HepG2 (cell line): ENCODE measurements around the gene MCRS1. TPM values are rescaled to one million over a fixed set of nuclear protein-coding genes. Genes with fewer than 3 reads are reported as not detected.

Experiments used
- BRD4 ChIP-seq: sonication (generic); formaldehyde crosslinking; IDR thresholded peaks from 2 replicates; pipeline ENCODE4 v1.4.0; 2020; ENCODE audit warnings: missing genetic modification reagents
- CEBPB ChIP-seq: IDR thresholded peaks from 2 replicates; pipeline ENCODE4 v1.6.1; 2011; ENCODE audit warnings: low read depth, low read length, improper control_type of control experiment, borderline replicate concordance
- FOXP1 ChIP-seq, 2 experiments: fragments of 450-650 bp in 1 of 2; IDR thresholded peaks; 2 replicates each; pipeline ENCODE4 v1.6.1; 2017 to 2018; ENCODE audit warnings: antibody characterized with exemption in 1 of 2
- ISX ChIP-seq: sonication (generic); formaldehyde crosslinking; conservative IDR thresholded peaks from 2 replicates; pipeline ENCODE4 v1.5.0; 2020; ENCODE audit warnings: missing genetic modification reagents
- JARID2 ChIP-seq: sonication (generic); formaldehyde crosslinking; IDR thresholded peaks from 2 replicates; pipeline ENCODE4 v1.8.1; 2023; ENCODE audit warnings: missing genetic modification reagents, inconsistent platforms; ENCODE audit not compliant: insufficient replicate concordance
- PHF21A ChIP-seq: sonication (generic); formaldehyde crosslinking; IDR thresholded peaks from 2 replicates; pipeline ENCODE4 v1.5.0; 2020; ENCODE audit warnings: mild to moderate bottlenecking, missing genetic modification reagents
- POLR2A ChIP-seq, 2 experiments: IDR thresholded peaks; 2 replicates each; pipeline ENCODE4 v1.6.1; 2011; ENCODE audit warnings: low read depth in 2 of 2, low read length in 2 of 2, mild to moderate bottlenecking in 1 of 2, moderate library complexity in 1 of 2; ENCODE audit not compliant: insufficient read depth in 1 of 2
- RXRA ChIP-seq: sonication (generic); formaldehyde crosslinking; IDR thresholded peaks from 2 replicates; pipeline ENCODE4 v1.5.1; 2020; ENCODE audit warnings: missing genetic modification reagents
- SKIL ChIP-seq: sonication (generic); formaldehyde crosslinking; IDR thresholded peaks from 2 replicates; pipeline ENCODE4 v1.8.0; 2022; ENCODE audit warnings: missing genetic modification reagents, mild to moderate bottlenecking, moderate library complexity, borderline replicate concordance
- XRCC5 ChIP-seq: fragments of 200-400 bp; formaldehyde crosslinking; optimal IDR thresholded peaks from 2 replicates; pipeline ENCODE3; 2017; ENCODE audit warnings: mild to moderate bottlenecking, low read length
- ZBTB46 ChIP-seq: sonication (generic); formaldehyde crosslinking; IDR thresholded peaks from 2 replicates; pipeline ENCODE4 v1.4.0; 2020; ENCODE audit warnings: mild to moderate bottlenecking, missing genetic modification reagents, borderline replicate concordance
- ZMYM3 ChIP-seq: sonication (generic); formaldehyde crosslinking; IDR thresholded peaks from 2 replicates; pipeline ENCODE4 v1.5.1; 2020; ENCODE audit warnings: mild to moderate bottlenecking, missing genetic modification reagents
- ZNF367 ChIP-seq: sonication (generic); formaldehyde crosslinking; IDR thresholded peaks from 2 replicates; pipeline ENCODE4 v1.4.0; 2020; ENCODE audit warnings: missing genetic modification reagents, borderline replicate concordance
- ZSCAN22 ChIP-seq: sonication (generic); formaldehyde crosslinking; IDR thresholded peaks from 2 replicates; pipeline ENCODE4 v1.4.0; 2020; ENCODE audit warnings: mild to moderate bottlenecking, missing genetic modification reagents
- polyA plus RNA-seq, 8 experiments: library from polyadenylated mRNA; depleted of rRNA in 3 of 8; stranded (reverse) in 7 of 8; unstranded in 1 of 8; fragments of >200 nt; fragmentation: Illumina TruSeq in 4 of 8; extraction: Trizol in 4 of 8; gene quantifications; 2 replicates each; pipeline versions ENCODE4 v1.2.1 to v1.2.3, GENCODE V29; 2011 to 2016; ENCODE audit warnings: low read depth in 4 of 8, missing spikeins in 1 of 8, mixed read lengths in 1 of 8; ENCODE audit not compliant: insufficient read depth in 1 of 8
- total RNA-seq, 5 experiments: library from RNA; depleted of rRNA; stranded (reverse); fragments of >200 nt; fragmentation: Illumina TruSeq; extraction: Trizol; gene quantifications; 2 replicates each; pipeline ENCODE4 v1.2.3, GENCODE V29; 2016; ENCODE audit warnings: low read depth in 1 of 5
- TF ChIP-seq, protein P1 (sequence below): sonication (generic); formaldehyde crosslinking; IDR thresholded peaks from 2 replicates; pipeline ENCODE4 v1.9.0; 2021; ENCODE audit warnings: missing genetic modification reagents, borderline replicate concordance
- TF ChIP-seq, protein P2 (sequence below): sonication (generic); formaldehyde crosslinking; IDR thresholded peaks from 2 replicates; pipeline ENCODE4 v1.4.0; 2020; ENCODE audit warnings: missing genetic modification reagents

Gene MCRS1
- total and polyA plus RNA-seq, 2 of the 13 experiments (the other 11 are each of a cell fraction or from before 2014, with no cell fraction given) = 51.0 to 66.3 TPM

DNA sequence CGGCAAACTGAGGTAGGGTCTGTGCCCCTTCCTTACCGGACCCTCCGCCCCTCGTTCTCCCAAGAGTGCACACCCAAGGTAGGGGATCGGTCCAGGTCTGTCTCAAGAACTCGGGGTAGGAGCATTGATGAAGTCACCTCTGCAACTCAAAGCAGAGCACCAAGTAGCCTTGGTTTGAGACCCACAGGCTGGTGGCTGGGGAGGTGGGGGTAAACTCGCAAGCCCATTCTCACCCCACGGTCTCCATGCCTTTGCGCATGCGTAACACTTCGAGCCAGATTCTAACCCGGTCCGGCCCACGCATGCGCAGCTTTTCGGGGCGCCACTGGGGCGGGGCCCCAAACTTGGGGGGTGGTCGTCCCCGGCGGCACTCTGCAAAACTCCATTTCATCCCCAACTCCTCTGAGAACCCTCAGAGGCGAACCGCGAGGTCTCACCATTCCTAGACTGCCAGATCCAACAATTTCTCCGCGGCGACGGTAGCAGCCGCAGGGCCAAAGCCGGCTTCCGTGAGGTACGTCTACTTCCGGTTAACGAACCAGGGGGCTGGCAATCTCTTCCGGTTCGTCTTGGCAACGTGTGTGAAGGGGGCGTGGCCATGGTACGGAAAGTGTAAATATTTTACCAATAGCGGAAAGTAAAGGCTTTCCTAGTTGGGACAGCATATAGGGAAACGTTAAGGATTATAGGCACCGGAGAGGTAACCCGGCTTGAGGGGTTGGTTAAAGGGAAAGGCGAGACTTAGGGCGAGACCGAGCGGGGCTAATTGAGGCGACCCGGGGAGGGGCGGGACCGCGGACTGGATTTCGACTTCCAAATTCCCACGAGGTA, at the start of gene MCRS1 (continued):
- TF ChIP-seq FOXP1 (IDR thresholded peaks at IDR 0.05) (no peak), FOXP1 (CRISPR knock-in tag; IDR thresholded peaks at IDR 0.05) (no peak), ZBTB46 (CRISPR knock-in tag) (no peak), JARID2 (CRISPR knock-in tag) (no peak), ZNF367 (CRISPR knock-in tag) (no peak), RXRA (CRISPR knock-in tag) (no peak), CEBPB (no peak), ISX (CRISPR knock-in tag) (no peak), SKIL (no peak), XRCC5 (no peak), BRD4 (CRISPR knock-in tag) (no peak), ZMYM3 (no peak), ZSCAN22 (no peak), PHF21A (CRISPR knock-in tag) (peak; percentile 72; the same call in 1 of the 2 replicates), POLR2A (IDR thresholded peaks at IDR 0.05; ENCODE audit: insufficient read depth in 1 of 2, low read depth in 2 of 2, low read length in 2 of 2) (peak; percentile 70 to 96)
- TF ChIP-seq, protein P1, sequence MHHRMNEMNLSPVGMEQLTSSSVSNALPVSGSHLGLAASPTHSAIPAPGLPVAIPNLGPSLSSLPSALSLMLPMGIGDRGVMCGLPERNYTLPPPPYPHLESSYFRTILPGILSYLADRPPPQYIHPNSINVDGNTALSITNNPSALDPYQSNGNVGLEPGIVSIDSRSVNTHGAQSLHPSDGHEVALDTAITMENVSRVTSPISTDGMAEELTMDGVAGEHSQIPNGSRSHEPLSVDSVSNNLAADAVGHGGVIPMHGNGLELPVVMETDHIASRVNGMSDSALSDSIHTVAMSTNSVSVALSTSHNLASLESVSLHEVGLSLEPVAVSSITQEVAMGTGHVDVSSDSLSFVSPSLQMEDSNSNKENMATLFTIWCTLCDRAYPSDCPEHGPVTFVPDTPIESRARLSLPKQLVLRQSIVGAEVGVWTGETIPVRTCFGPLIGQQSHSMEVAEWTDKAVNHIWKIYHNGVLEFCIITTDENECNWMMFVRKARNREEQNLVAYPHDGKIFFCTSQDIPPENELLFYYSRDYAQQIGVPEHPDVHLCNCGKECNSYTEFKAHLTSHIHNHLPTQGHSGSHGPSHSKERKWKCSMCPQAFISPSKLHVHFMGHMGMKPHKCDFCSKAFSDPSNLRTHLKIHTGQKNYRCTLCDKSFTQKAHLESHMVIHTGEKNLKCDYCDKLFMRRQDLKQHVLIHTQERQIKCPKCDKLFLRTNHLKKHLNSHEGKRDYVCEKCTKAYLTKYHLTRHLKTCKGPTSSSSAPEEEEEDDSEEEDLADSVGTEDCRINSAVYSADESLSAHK (CRISPR knock-in tag) = no peak
- TF ChIP-seq, protein P2, sequence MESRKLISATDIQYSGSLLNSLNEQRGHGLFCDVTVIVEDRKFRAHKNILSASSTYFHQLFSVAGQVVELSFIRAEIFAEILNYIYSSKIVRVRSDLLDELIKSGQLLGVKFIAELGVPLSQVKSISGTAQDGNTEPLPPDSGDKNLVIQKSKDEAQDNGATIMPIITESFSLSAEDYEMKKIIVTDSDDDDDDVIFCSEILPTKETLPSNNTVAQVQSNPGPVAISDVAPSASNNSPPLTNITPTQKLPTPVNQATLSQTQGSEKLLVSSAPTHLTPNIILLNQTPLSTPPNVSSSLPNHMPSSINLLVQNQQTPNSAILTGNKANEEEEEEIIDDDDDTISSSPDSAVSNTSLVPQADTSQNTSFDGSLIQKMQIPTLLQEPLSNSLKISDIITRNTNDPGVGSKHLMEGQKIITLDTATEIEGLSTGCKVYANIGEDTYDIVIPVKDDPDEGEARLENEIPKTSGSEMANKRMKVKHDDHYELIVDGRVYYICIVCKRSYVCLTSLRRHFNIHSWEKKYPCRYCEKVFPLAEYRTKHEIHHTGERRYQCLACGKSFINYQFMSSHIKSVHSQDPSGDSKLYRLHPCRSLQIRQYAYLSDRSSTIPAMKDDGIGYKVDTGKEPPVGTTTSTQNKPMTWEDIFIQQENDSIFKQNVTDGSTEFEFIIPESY (CRISPR knock-in tag) = 0 out of 2 replicates have a peak, but pooled peaks have one; percentile 4
